Natural killer cell (primary cell): ENCODE data around the gene TSPAN2. TPM values are rescaled to one million over a fixed set of nuclear protein-coding genes. Genes with fewer than 3 reads are reported as not detected.

Experiments used
- ATAC-seq, 3 donors: fragments of 150-1000 bp in 2 of 3; fragments of 200-7000 bp in 1 of 3; cut with Tn5 transposase; 1 replicate in 1 of 3; 2 replicates in 2 of 3; pipeline ENCODE4 v1.10.0; 2021; ENCODE audit warnings: mild to moderate bottlenecking in 2 of 3, moderate library complexity in 2 of 3
- DNase-seq, 2 donors: peaks; one replicate each; pipeline versions ENCODE4 v3.0.0 to v3.0.0-alpha.2; 2013 to 2021; ENCODE audit warnings: mixed read lengths in 1 of 2
- H3K27ac ChIP-seq: one replicate; pipeline ENCODE4 v1.5.1; 2013; ENCODE audit warnings: mild to moderate bottlenecking, low read length
- H3K27me3 ChIP-seq: one replicate; pipeline ENCODE4 v1.6.1; 2013; ENCODE audit warnings: low read length; ENCODE audit not compliant: control insufficient read depth, insufficient read depth
- H3K36me3 ChIP-seq: one replicate; pipeline ENCODE4 v1.6.1; 2013; ENCODE audit warnings: low read length; ENCODE audit not compliant: control insufficient read depth, insufficient read depth
- H3K4me1 ChIP-seq: one replicate; pipeline ENCODE4 v1.6.1; 2013; ENCODE audit warnings: low read length; ENCODE audit not compliant: control insufficient read depth, insufficient read depth
- H3K4me3 ChIP-seq: one replicate; pipeline ENCODE4 v1.5.1; 2013; ENCODE audit warnings: low read length
- H3K9me3 ChIP-seq: one replicate; pipeline ENCODE4 v1.6.1; 2013; ENCODE audit warnings: low read length; ENCODE audit not compliant: control insufficient read depth, insufficient read depth
- H3K27ac Mint-ChIP-seq, 2 donors: one replicate each; pipeline ENCODE4 v1.8.0; 2022; ENCODE audit warnings: mild to moderate bottlenecking in 2 of 2, mixed read lengths in 2 of 2, moderate library complexity in 1 of 2
- H3K27me3 Mint-ChIP-seq, 2 donors: one replicate each; pipeline ENCODE4 v1.8.0; 2022; ENCODE audit warnings: low read depth in 2 of 2, mixed read lengths in 2 of 2
- H3K36me3 Mint-ChIP-seq: one replicate; pipeline ENCODE4 v1.8.0; 2022; ENCODE audit warnings: mixed read lengths
- H3K4me1 Mint-ChIP-seq, 2 donors: one replicate each; pipeline ENCODE4 v1.8.0; 2022; ENCODE audit warnings: mixed read lengths in 2 of 2
- H3K4me3 Mint-ChIP-seq: one replicate; pipeline ENCODE4 v1.8.0; 2022; ENCODE audit warnings: mild to moderate bottlenecking, moderate library complexity, mixed read lengths
- H3K9me3 Mint-ChIP-seq, 2 donors: one replicate each; pipeline ENCODE4 v1.8.0; 2022; ENCODE audit warnings: mixed read lengths in 2 of 2
- WGBS: methylation state at CpG from one replicate; pipeline ENCODE4 v1.1.7; 2013; ENCODE audit warnings: missing lambda C conversion rate; ENCODE audit not compliant: insufficient coverage; 5-methylcytosine and 5-hydroxymethylcytosine counted together
- intact Hi-C: fragments of 100-400 bp; cut with micrococcal nuclease; formaldehyde crosslinking; loops from one replicate; pipeline ENCODE4 v1.14.2; 2022
- total RNA-seq, 4 donors: library from RNA; stranded (reverse); fragments of 120-200 nt in 1 of 4; gene quantifications; one replicate each; pipeline versions ENCODE4 v1.2.3 to v1.2.4, GENCODE V29; 2013 to 2022
- TF ChIP-seq, protein P1 (sequence below): fragments of 200-600 bp; IDR thresholded peaks from one replicate; pipeline ENCODE4 v1.8.0; 2022; ENCODE audit warnings: antibody characterized with exemption

The TSPAN2 gene
- total RNA-seq, 3 donors from 2014 or later (not counting 1 experiment from before 2014, with no cell fraction given), result 17.1 to 41.4 (median 28.6) TPM

DNA sequence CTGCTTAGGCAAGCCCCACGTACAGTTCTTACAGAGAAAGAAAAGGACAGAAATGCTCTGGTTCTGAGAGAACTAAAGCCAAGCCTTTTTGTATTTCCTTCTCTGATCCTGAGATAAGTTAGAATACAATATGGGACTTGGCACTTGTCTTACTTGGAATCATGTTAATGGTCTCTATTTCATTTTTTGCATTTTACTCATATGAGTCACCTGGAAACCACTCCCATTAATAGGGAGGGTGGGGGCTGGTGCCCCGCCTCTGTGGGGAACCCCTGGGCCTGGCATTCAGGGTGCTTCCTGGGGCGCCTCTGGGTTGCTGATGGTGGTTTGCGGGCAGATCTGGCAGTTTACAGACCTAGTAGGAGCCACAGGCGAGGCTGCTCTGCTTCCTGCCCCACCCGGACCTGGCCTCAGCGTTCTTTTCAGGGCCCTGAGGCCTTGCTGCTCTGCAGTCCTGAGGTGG is 26.7 kb downstream of the TSPAN2 start:
- intact Hi-C loops, result loop anchor here (1.0 to 5.0 kb wide), 3 partner anchors 23 to 720 kb away; no protein-coding TSS in a partner anchor
- Mint-ChIP-seq H3K27me3 (no peaks in the 10 kb centered on the region), H3K4me3 (peak overlapping the region; percentile 76), H3K9me3 (no peaks in the 10 kb centered on the region), H3K4me1 (peaks cover 51 to 62% of the 10 kb centered on the region in 2 donors), H3K27ac (peak overlapping the region; percentile 88 to 98), H3K36me3 (peaks cover 9% of the 10 kb centered on the region)
- Histone ChIP-seq H3K27ac (peak overlapping the region; percentile 72), H3K36me3 (peaks cover 8% of the 10 kb centered on the region), H3K27me3 (no peaks in the 10 kb centered on the region), H3K4me1 (peaks cover 24% of the 10 kb centered on the region), H3K9me3 (no peaks in the 10 kb centered on the region), H3K4me3 (no peak overlapping the region)
- peak; percentile 87 to 97 for DNase-seq
- TF ChIP-seq, protein P1, sequence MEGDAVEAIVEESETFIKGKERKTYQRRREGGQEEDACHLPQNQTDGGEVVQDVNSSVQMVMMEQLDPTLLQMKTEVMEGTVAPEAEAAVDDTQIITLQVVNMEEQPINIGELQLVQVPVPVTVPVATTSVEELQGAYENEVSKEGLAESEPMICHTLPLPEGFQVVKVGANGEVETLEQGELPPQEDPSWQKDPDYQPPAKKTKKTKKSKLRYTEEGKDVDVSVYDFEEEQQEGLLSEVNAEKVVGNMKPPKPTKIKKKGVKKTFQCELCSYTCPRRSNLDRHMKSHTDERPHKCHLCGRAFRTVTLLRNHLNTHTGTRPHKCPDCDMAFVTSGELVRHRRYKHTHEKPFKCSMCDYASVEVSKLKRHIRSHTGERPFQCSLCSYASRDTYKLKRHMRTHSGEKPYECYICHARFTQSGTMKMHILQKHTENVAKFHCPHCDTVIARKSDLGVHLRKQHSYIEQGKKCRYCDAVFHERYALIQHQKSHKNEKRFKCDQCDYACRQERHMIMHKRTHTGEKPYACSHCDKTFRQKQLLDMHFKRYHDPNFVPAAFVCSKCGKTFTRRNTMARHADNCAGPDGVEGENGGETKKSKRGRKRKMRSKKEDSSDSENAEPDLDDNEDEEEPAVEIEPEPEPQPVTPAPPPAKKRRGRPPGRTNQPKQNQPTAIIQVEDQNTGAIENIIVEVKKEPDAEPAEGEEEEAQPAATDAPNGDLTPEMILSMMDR, result no peak
- 0% methylated on average over 7 of the region's 7 CpGs for WGBS
- ATAC-seq, result peak; percentile 90 to 99 (median 98)

DNA sequence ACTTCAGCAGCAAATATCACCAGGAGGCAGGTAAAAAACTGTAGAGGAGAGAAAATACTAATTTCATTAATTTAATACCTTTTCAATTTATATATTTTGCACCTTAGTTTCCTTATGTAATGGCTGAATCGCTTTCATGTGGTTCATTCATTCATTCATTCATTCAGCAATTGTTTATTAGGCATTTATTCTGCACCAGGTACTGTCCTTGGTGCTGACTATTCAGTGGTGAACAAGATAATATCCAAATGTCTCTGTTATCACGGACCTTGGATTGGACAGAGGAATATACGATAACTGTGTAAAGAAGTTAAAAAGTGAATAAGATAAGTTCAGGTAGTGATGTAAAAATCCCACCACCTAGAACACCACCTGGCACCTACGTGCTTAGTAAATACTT is 28.8 kb downstream of the TSPAN2 start:
- ATAC-seq, result no peak
- Mint-ChIP-seq H3K27me3 (no peaks in the 10 kb centered on the region), H3K4me1 (peaks cover 42 to 53% of the 10 kb centered on the region in 2 donors), H3K4me3 (no peak overlapping the region), H3K9me3 (no peaks in the 10 kb centered on the region), H3K36me3 (peaks cover 9% of the 10 kb centered on the region), H3K27ac (peak overlapping the region; percentile 88 to 98)
- intact Hi-C loops, result loop anchor here (5.0 kb wide), 1 partner anchor 718 kb away; no protein-coding TSS in a partner anchor
- 100% methylated on average over 1 of the region's 4 CpGs for WGBS
- H3K27ac ChIP-seq, result no peak overlapping the region
- H3K27me3 ChIP-seq, result no peaks in the 10 kb centered on the region
- peaks cover 24% of the 10 kb centered on the region for H3K4me1 ChIP-seq
- H3K4me3 ChIP-seq, result no peak overlapping the region
- no peak for DNase-seq
- TF ChIP-seq, protein P1, result no peak
- H3K9me3 ChIP-seq, result no peaks in the 10 kb centered on the region
- H3K36me3 ChIP-seq, result peaks cover 19% of the 10 kb centered on the region

DNA sequence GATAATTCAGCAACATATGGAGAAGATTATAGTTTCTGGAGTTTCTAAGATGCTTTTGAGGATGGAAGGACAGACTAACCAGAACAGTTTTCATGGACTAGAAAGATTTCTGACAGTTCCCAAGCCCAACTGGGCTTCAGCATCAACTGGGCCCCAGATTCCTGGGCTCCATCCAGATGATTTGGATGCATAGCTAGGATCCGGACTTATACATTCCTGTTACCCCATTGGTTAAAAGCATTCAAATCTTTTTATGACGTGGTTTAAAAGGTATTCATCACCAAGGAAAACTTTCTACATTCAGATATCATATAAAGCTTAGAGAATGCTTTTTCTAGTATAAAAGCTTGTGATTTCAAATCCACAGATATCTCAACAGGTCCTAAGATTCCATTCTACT is 30.0 kb downstream of the TSPAN2 start:
- Mint-ChIP-seq H3K27ac (peak overlapping the region in 1 of 2 donors; percentile 34), H3K36me3 (peaks cover 9% of the 10 kb centered on the region), H3K9me3 (no peaks in the 10 kb centered on the region), H3K27me3 (no peaks in the 10 kb centered on the region), H3K4me1 (peaks cover 38 to 48% of the 10 kb centered on the region in 2 donors), H3K4me3 (no peak overlapping the region)
- WGBS, result 100% methylated on average over 1 of the region's 2 CpGs
- TF ChIP-seq, protein P1, result no peak
- no peak for ATAC-seq
- no peak overlapping the region for H3K4me3 ChIP-seq
- H3K27ac ChIP-seq, result no peak overlapping the region
- H3K4me1 ChIP-seq, result peaks cover 23% of the 10 kb centered on the region
- no peaks in the 10 kb centered on the region for H3K9me3 ChIP-seq
- DNase-seq, result no peak
- peaks cover 19% of the 10 kb centered on the region for H3K36me3 ChIP-seq
- H3K27me3 ChIP-seq, result no peaks in the 10 kb centered on the region
- intact Hi-C loops, result no loop called here
